Amygdala (tissue), 56 donors: ENCODE data around the gene ACER2.
"Not testable (repeated sequence)": the region's sequence is repeated elsewhere in the genome, so short reads cannot be mapped to it uniquely, and the experiment has no call there.

Experiments
- DNase-seq, 56 donors: peaks; one replicate each; lab custom pipeline; 2025; lab: John Stamatoyannopoulos, UW

Gene ACER2

GRCh38 chr9:19408316-19408692, 505 bp upstream of the ACER2 start:
- DNase-seq: peak in 7 of 56 donors; percentile 18 to 63 (median 39)

- peak in 8 of 56 donors; percentile 6 to 60 (median 50) for DNase-seq
These were observed 789 bp downstream of the ACER2 start for GRCh38 chr9:19409401-19410194.

- DNase-seq: no peak
These were observed 1.3 kb downstream of the ACER2 start for GRCh38 chr9:19410195-19410503.

GRCh38 chr9:19410594-19410993, 1.8 kb downstream of the ACER2 start:
- DNase-seq: no peak

GRCh38 chr9:19411316-19411715, 2.5 kb downstream of the ACER2 start:
- no peak for DNase-seq

- DNase-seq: not testable (repeated sequence)
These were observed 4.6 kb downstream of the ACER2 start for GRCh38 chr9:19413456-19413855.

GRCh38 chr9:19416143-19416542, 7.3 kb downstream of the ACER2 start:
- no peak for DNase-seq

GRCh38 chr9:19420877-19421276, 12.1 kb downstream of the ACER2 start:
- DNase-seq: no peak

GRCh38 chr9:19423163-19423562, 14.4 kb downstream of the ACER2 start:
- no peak for DNase-seq

- DNase-seq: no peak
These were observed 15.5 kb downstream of the ACER2 start for GRCh38 chr9:19424176-19424779.

GRCh38 chr9:19429595-19429994, 20.8 kb downstream of the ACER2 start:
- DNase-seq: no peak

- no peak for DNase-seq
These were observed 21.5 kb downstream of the ACER2 start for GRCh38 chr9:19430201-19430760.

- DNase-seq: no peak
These were observed 22.8 kb downstream of the ACER2 start for GRCh38 chr9:19431361-19432171.

GRCh38 chr9:19432473-19432872, 23.7 kb downstream of the ACER2 start:
- no peak for DNase-seq

GRCh38 chr9:19433729-19434128, 24.9 kb downstream of the ACER2 start:
- DNase-seq: not testable (repeated sequence)

GRCh38 chr9:19440376-19440775, 31.6 kb downstream of the ACER2 start:
- no peak for DNase-seq

GRCh38 chr9:19440823-19441580, 32.2 kb downstream of the ACER2 start:
- DNase-seq: no peak

GRCh38 chr9:19441730-19442129, 32.9 kb downstream of the ACER2 start:
- DNase-seq: no peak

GRCh38 chr9:19442240-19442639, 33.4 kb downstream of the ACER2 start:
- no peak for DNase-seq

GRCh38 chr9:19445452-19445851, 36.6 kb downstream of the ACER2 start:
- no peak for DNase-seq
